Suppressor macrophage (primary cell): ENCODE measurements around the gene DAB2IP.

Experiments
- DNase-seq, 4 experiments: peaks; one replicate each; pipeline ENCODE4 v3.0.0-alpha.2; 2020 to 2022

Gene DAB2IP

DNA sequence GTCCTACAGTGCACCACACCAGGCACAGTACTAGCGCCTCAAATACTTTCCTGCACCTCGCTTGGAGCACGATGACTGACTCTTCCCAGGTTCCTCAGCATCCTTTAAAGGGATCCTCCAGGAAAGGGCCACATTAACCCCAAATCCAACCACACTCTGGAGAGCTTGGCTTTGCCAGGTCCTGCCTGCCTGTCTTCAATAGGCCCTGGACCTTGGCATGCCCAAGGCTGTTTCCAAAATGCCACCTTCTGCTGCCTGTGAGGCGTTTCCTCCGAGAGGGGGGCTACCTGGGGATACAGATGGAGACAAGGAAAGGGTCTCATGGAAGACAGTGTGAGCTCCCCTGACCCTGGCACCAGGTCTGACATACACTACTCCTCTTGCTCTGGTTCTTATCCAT lies 169.9 kb downstream of the DAB2IP start:
- no peak for DNase-seq

DNA sequence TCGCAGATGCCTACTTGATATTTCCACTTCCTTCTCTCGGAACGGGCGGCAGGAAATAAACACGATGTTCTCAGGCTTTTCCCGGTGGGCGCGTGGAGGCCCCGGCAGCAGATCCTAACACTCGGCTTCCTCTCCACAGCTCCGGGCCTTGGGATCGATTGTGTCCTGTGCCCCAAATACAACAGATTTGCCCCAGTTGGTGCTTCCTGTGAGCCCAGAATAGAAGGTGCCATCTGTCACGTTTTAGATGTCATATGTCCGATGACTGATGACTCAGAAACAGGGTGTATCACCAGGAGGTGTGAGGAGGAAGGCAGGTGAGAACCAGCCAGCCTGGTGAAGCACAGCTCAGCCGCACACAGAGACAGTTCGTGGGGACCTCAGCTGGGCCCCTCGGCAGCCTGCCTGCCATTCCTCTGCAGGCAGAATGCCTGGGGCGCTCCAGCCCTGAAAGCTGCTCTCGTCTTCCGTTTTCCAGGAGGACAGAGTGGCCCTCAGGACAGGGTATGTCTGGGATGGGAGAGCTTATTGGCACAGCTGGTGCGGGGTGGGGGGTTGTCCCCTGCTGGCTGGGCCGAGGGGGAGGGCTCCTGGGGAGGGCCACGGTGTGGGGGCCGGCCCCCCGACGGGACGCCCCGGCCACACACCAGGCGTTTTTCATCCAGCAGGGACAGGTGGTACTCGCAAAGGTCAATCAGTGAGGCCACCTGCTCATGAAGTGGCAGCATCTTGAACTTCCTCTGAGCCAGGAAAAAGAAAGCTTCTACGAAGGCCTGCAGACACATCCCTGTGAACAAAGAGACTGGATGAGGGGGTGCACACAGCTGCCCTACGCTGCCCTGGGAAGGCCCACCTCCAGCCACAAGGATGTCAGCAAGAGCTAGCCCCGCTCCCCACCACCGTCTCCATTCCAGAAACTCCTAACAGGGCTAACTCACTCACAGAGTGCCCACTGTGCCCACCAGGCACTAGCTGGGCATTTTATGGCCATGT lies 171.0 kb downstream of the DAB2IP start:
- DNase-seq = no peak

GRCh38 chr9:121823451-121824169 lies 172.2 kb downstream of the DAB2IP start:
- no peak for DNase-seq

- DNase-seq = no peak
Observed at GRCh38 chr9:121824651-121825030, 173.2 kb downstream of the DAB2IP start.

GRCh38 chr9:121825031-121825691 lies 173.7 kb downstream of the DAB2IP start:
- DNase-seq = no peak

DNA sequence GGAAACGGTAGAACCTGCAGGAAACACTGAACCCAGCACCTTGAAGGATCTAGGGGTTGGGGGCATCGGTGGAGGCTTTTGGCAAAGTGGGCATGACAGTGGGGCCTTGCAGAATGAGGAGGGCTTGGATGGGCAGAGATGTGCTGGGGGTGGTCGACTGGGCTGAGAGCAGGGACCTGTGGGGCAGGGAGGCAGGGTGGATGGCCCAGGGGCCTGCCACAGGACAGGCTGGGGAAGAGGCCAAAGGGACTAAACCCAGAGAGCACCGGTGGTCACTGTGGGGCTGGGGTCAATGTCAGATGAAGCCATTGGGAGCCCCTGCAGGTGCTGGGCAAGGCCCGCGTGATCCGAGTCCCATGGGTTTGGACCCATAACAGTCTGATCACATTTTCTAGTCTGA lies 175.3 kb downstream of the DAB2IP start:
- no peak for DNase-seq

DNA sequence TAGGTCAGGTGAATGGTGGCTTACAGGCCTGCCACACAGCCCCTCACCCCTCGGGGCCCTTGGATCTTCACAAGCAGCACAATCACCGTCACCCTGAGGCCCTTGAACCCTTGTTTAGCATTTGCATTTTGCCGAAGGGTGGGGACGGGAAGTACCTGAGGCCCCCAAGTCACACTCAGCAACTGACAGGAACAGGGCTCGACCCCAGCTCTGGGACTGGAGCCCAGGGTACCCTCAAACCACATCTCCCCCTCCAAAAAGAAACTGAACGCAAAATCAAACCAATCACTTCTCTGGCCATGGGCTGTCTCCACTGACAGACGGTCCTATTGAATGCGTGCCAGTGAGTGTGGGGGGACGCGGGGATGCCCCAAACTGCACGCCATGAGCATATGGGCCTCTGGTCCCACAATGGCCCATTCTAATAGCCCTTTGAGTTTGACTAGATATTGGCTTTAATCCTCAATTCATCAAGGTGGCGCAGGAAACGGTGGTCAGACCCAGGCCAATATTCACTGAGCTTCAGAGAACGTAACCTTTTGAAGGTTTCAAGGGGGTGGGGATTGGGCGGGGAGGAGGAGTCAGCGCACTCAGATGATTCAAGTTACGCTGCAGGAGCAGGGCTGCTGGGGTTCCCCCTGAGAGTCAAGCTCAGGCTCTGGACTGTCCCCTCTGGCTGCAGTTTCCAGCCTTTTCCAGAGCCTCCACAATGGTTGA lies 176.0 kb downstream of the DAB2IP start:
- no peak for DNase-seq

DNA sequence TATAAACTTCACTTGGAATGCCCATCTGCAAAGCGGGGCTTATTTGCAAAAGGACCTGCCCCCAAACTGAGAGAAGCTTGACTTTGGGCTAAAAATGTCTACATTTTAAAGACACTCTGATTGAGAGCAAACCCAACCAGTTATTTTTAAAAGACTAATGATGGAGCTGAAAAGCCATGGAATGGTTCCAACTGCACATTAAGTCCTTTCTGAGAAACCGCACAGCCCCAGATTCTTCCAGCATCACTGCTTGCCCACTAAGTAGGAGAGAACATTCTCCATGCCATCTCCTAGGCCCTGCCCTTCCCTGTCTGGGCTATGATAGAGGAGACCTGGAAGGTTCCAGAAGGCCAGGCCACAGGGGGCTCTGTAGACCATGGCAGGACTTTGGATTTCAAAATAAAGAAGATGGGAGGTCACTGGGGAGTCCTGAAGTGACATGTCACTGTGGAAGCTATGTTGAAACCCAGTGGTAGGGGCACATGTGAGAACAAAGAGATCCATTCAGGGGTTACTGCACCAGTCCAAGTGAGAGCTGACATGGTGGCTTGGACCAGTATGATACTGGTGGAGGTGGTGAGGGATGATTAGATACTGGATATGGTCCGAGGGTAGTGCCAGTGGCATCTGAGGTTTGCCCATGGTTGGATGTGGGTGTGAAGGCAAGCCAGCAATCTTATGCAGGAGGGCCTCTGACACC lies 179.2 kb downstream of the DAB2IP start:
- no peak for DNase-seq

- DNase-seq = no peak
Observed at GRCh38 chr9:121831869-121832268, 180.4 kb downstream of the DAB2IP start.

DNA sequence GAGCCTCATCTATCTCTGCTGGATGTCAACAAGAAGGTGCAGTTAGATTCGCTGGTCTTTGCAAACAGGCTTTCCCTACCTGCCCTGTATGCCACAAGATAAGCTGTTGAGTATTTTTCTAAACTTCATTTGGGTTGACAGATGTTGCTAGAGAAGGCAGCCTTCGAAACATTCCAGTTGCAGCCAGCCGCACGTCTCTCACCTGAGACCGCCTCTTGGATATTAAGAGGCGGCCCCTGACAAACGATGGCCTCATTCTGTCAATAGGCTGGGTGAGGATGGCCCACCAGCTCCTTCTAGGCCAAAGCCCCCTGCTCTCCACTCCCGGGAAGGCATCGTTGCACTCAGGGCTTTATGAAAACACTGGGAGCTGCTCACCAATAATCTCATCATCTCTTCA lies 181.6 kb downstream of the DAB2IP start:
- no peak for DNase-seq
